Neural cell (in vitro differentiated cells): ENCODE measurements around the gene KLRB1. TPM values are rescaled to one million over a fixed set of nuclear protein-coding genes. Genes with fewer than 3 reads are reported as not detected.

Experiments used
- H2AFZ ChIP-seq: fragments of 200-600, 300-800 bp; sonication (generic), shearing (Covaris generic); 2 replicates; pipeline ENCODE4 v1.6.0; 2014; ENCODE audit warnings: low read depth, mild to moderate bottlenecking, antibody characterized with exemption, low read length, moderate library complexity
- H3F3A ChIP-seq: fragments of 200-600 bp; shearing (Covaris generic); 2 replicates; pipeline ENCODE4 v1.6.1; 2016; ENCODE audit warnings: mild to moderate bottlenecking, moderate library complexity, mixed read lengths, antibody characterized with exemption, low read length; ENCODE audit not compliant: insufficient read depth, poor library complexity, severe bottlenecking
- H3K27ac ChIP-seq: fragments of 200-600, 300-800 bp; sonication (generic), shearing (Covaris generic); 2 replicates; pipeline ENCODE4 v1.5.1; 2014; ENCODE audit warnings: mild to moderate bottlenecking, low read length, moderate library complexity
- H3K27me3 ChIP-seq: fragments of 300-800, 200-600 bp; sonication (generic), shearing (Covaris generic); 2 replicates; pipeline ENCODE4 v1.6.0; 2014; ENCODE audit warnings: mild to moderate bottlenecking, low read depth, low read length, moderate library complexity; ENCODE audit not compliant: insufficient read depth
- H3K36me3 ChIP-seq: fragments of 300-800, 200-600 bp; sonication (generic), shearing (Covaris generic); 2 replicates; pipeline ENCODE4 v1.5.1; 2014; ENCODE audit warnings: mild to moderate bottlenecking, antibody characterized with exemption, low read length, moderate library complexity; ENCODE audit not compliant: insufficient read depth
- H3K4me2 ChIP-seq: fragments of 300-800, 200-600 bp; sonication (generic), shearing (Covaris generic); 2 replicates; pipeline ENCODE4 v1.6.0; 2014; ENCODE audit warnings: mild to moderate bottlenecking, low read length
- H3K4me3 ChIP-seq: fragments of 300-800, 200-600 bp; sonication (generic), shearing (Covaris generic); 2 replicates; pipeline ENCODE4 v1.5.1; 2014; ENCODE audit warnings: mild to moderate bottlenecking, low read length, moderate library complexity
- H3K79me2 ChIP-seq: fragments of 200-600 bp; shearing (Covaris generic); replicated peaks from 2 replicates; pipeline ENCODE4 v1.6.0; 2014; ENCODE audit warnings: mild to moderate bottlenecking, low read length, moderate library complexity; ENCODE audit not compliant: insufficient read depth
- H3K9ac ChIP-seq: fragments of 300-800, 200-600 bp; sonication (generic), shearing (Covaris generic); 2 replicates; pipeline ENCODE4 v1.6.1; 2016; ENCODE audit warnings: mild to moderate bottlenecking, low read length, mixed read lengths
- H3K9me2 ChIP-seq: fragments of 200-600 bp; shearing (Covaris generic); 2 replicates; pipeline ENCODE4 v1.6.1; 2016; ENCODE audit warnings: mild to moderate bottlenecking, low read length, mixed read lengths; ENCODE audit not compliant: insufficient read depth
- H3K9me3 ChIP-seq: fragments of 200-600, 300-800 bp; sonication (generic), shearing (Covaris generic); 2 replicates; pipeline ENCODE4 v1.6.1; 2016; ENCODE audit warnings: mild to moderate bottlenecking, mixed run types, low read length, moderate library complexity, mixed read lengths
- H4K20me1 ChIP-seq: fragments of 200-600 bp; shearing (Covaris generic); 2 replicates; pipeline ENCODE4 v1.6.1; 2016; ENCODE audit warnings: mild to moderate bottlenecking, mixed run types; ENCODE audit not compliant: insufficient read depth
- CTCF ChIP-seq: fragments of 450-650 bp; IDR thresholded peaks from 2 replicates; pipeline ENCODE4 v1.5.1; 2014; ENCODE audit warnings: antibody characterized with exemption, mild to moderate bottlenecking, moderate library complexity; ENCODE audit not compliant: poor library complexity, severe bottlenecking
- EP300 ChIP-seq: fragments of 450-650 bp; conservative IDR thresholded peaks from 2 replicates; pipeline ENCODE4 v1.6.1; 2014; ENCODE audit warnings: antibody characterized with exemption, mild to moderate bottlenecking, moderate library complexity; ENCODE audit not compliant: poor library complexity, severe bottlenecking
- EZH2 ChIP-seq: fragments of 200-600, 300-800 bp; shearing (Covaris generic), sonication (generic); IDR thresholded peaks from 2 replicates; pipeline ENCODE4 v1.6.1; 2014; ENCODE audit warnings: antibody characterized with exemption, low read length, borderline replicate concordance, mild to moderate bottlenecking; ENCODE audit not compliant: insufficient read depth, poor library complexity, severe bottlenecking
- MXI1 ChIP-seq: fragments of 450-650 bp; conservative IDR thresholded peaks from 2 replicates; pipeline ENCODE4 v1.6.1; 2014; ENCODE audit warnings: antibody characterized with exemption, mild to moderate bottlenecking; ENCODE audit not compliant: poor library complexity, severe bottlenecking
- POLR2AphosphoS5 ChIP-seq: IDR thresholded peaks from 2 replicates; pipeline ENCODE4 v1.6.1; 2012
- RAD21 ChIP-seq: fragments of 450-650 bp; conservative IDR thresholded peaks from 2 replicates; pipeline ENCODE4 v1.6.1; 2014; ENCODE audit warnings: antibody characterized with exemption, mild to moderate bottlenecking, moderate library complexity
- REST ChIP-seq: IDR thresholded peaks from 2 replicates; pipeline ENCODE4 v1.6.1; 2012; ENCODE audit warnings: borderline replicate concordance
- SMC3 ChIP-seq: fragments of 450-650 bp; conservative IDR thresholded peaks from 2 replicates; pipeline ENCODE4 v1.6.1; 2014; ENCODE audit warnings: antibody characterized with exemption, mild to moderate bottlenecking, moderate library complexity; ENCODE audit not compliant: poor library complexity
- TAF1 ChIP-seq: IDR thresholded peaks from 2 replicates; pipeline ENCODE4 v1.6.1; 2012; ENCODE audit warnings: low read depth
- polyA plus RNA-seq: library from polyadenylated mRNA; depleted of rRNA; stranded (reverse); fragments of >200 nt; gene quantifications from 2 replicates; pipeline ENCODE4 v1.2.3, GENCODE V29; 2014

Gene KLRB1
- polyA plus RNA-seq, 1 donor from 2014 or later, result not detected

DNA sequence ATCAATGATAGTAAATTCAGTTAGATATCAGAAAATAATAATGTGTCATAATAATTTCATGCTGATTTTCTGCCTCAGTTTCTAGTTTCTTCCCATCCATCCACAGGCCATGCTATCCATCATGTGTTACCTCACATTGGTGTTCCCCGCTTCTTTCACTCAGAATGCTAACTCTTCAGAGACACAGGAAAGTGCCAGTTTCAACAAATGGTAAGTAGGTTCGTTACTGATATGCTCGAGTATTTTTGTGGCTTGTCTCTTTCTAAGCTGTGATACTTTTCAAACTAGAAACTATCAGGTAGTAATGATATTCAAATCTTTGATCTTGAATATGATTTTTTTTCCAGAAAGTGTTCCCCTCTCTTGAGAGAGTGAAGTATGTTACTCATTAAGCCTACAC lies 1.5 kb downstream of the KLRB1 start:
- Histone ChIP-seq H3K79me2 (no peaks in the 10 kb centered on the region), H3K4me2 (no peak overlapping the region), H3K9me3 (no peaks in the 10 kb centered on the region), H3F3A (no peaks in the 10 kb centered on the region), H3K27me3 (no peaks in the 10 kb centered on the region), H3K27ac (no peak overlapping the region), H3K4me3 (no peak overlapping the region), H4K20me1 (no peaks in the 10 kb centered on the region), H2AFZ (no peak overlapping the region), H3K9me2 (no peaks in the 10 kb centered on the region), H3K36me3 (no peaks in the 10 kb centered on the region), H3K9ac (no peak overlapping the region)
- TF ChIP-seq EZH2, result no peak

DNA sequence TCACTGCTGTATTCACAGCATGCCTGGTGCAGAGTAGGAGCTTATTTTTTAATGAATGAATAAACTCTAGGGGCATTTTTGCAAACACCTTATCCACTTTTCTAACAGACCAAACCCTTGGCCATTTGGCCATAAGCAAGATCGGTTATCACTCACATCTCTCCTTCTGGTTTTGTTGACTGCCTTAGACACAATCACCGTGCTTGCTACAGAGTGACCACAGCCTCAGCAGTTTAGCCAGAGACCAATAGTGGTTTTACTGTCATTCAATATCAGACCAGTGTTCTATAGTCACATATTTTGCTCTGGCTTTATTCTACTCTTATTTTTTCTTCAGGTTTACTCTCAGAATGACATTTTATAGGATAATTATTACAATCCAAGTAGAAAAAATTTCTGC lies 2.2 kb downstream of the KLRB1 start:
- no peak overlapping the region for H3K4me3 ChIP-seq
- H3K4me2 ChIP-seq, result no peak overlapping the region
- no peak overlapping the region for H3K27ac ChIP-seq
- no peaks in the 10 kb centered on the region for H3K27me3 ChIP-seq
- no peak overlapping the region for H3K9ac ChIP-seq
- no peak overlapping the region for H2AFZ ChIP-seq
- no peaks in the 10 kb centered on the region for H3K9me3 ChIP-seq
- no peaks in the 10 kb centered on the region for H4K20me1 ChIP-seq
- no peak for TF ChIP-seq POLR2AphosphoS5
- no peak for TF ChIP-seq CTCF
- TF ChIP-seq EZH2, result no peak
- TF ChIP-seq REST, result no peak
- TF ChIP-seq SMC3, result no peak
- TF ChIP-seq EP300, result no peak
- no peak for TF ChIP-seq MXI1
- TF ChIP-seq RAD21, result no peak
- no peak for TF ChIP-seq TAF1
- H3K79me2 ChIP-seq, result no peaks in the 10 kb centered on the region
- no peaks in the 10 kb centered on the region for H3K36me3 ChIP-seq
- no peaks in the 10 kb centered on the region for H3K9me2 ChIP-seq
- H3F3A ChIP-seq, result no peaks in the 10 kb centered on the region

- H3K4me2 ChIP-seq, result no peak overlapping the region
- H3K4me3 ChIP-seq, result no peak overlapping the region
- H3K9me3 ChIP-seq, result no peaks in the 10 kb centered on the region
- no peak for TF ChIP-seq RAD21
- TF ChIP-seq MXI1, result no peak
- TF ChIP-seq CTCF, result no peak
- TF ChIP-seq POLR2AphosphoS5, result no peak
- TF ChIP-seq EZH2, result no peak
- TF ChIP-seq REST, result no peak
- TF ChIP-seq SMC3, result no peak
- TF ChIP-seq EP300, result no peak
- H3F3A ChIP-seq, result no peaks in the 10 kb centered on the region
- H3K36me3 ChIP-seq, result no peaks in the 10 kb centered on the region
- no peaks in the 10 kb centered on the region for H3K27me3 ChIP-seq
- H2AFZ ChIP-seq, result no peak overlapping the region
- no peak overlapping the region for H3K27ac ChIP-seq
- H3K9ac ChIP-seq, result no peak overlapping the region
- H3K9me2 ChIP-seq, result no peaks in the 10 kb centered on the region
- no peaks in the 10 kb centered on the region for H3K79me2 ChIP-seq
- no peaks in the 10 kb centered on the region for H4K20me1 ChIP-seq
These were observed 3.4 kb downstream of the KLRB1 start for GRCh38 chr12:9604287-9604686.
